Measurements from ENCODE around the gene TRNAU1AP.
"Not testable (repeated sequence)": the region's sequence is repeated elsewhere in the genome, so short reads cannot be mapped to it uniquely, and the experiment has no call there.

GRCh38 chr1:28541414-28542015 is 11.4 kb upstream of the TRNAU1AP start:
- not testable (repeated sequence) for TF ChIP-seq POLR2A (IDR thresholded peaks at IDR 0.05; ENCODE audit: low read depth, low read length); POLR2AphosphoS5 (IDR thresholded peaks at IDR 0.05; ENCODE audit: low read depth, low read length); TAF1 (IDR thresholded peaks at IDR 0.05; ENCODE audit: borderline replicate concordance, low read depth, low read length)
